DOHH2 (cell line): ENCODE measurements around the gene TTC6.

Experiments used
- H3F3A ChIP-seq: fragments of 200-600 bp; sonication (generic), shearing (Covaris generic); 2 replicates; pipeline ENCODE4 v1.6.0; 2016; ENCODE audit warnings: antibody characterized with exemption, mild to moderate bottlenecking; ENCODE audit not compliant: control insufficient read depth, insufficient read depth
- H3K27ac ChIP-seq: fragments of 200-600 bp; sonication (generic); 2 replicates; pipeline ENCODE4 v1.5.1; 2014; ENCODE audit warnings: low read depth, mild to moderate bottlenecking, low read length, moderate library complexity
- H3K27me3 ChIP-seq: fragments of 200-600 bp; sonication (generic); 2 replicates; pipeline ENCODE4 v1.6.1; 2014; ENCODE audit warnings: mild to moderate bottlenecking, low read length, mixed read lengths; ENCODE audit not compliant: control insufficient read depth
- H3K36me3 ChIP-seq: fragments of 200-600 bp; sonication (generic); 2 replicates; pipeline ENCODE4 v1.6.1; 2014; ENCODE audit warnings: mild to moderate bottlenecking, low read length, moderate library complexity, mixed read lengths; ENCODE audit not compliant: control insufficient read depth
- H3K4me1 ChIP-seq: fragments of 200-600 bp; sonication (generic); 2 replicates; pipeline ENCODE4 v1.6.1; 2014; ENCODE audit warnings: mild to moderate bottlenecking, low read length, mixed read lengths; ENCODE audit not compliant: control insufficient read depth
- H3K4me2 ChIP-seq: fragments of 200-600 bp; sonication (generic); 2 replicates; pipeline ENCODE4 v1.6.0; 2014; ENCODE audit warnings: mild to moderate bottlenecking, low read length, moderate library complexity
- H3K4me3 ChIP-seq: fragments of 200-600 bp; sonication (generic); 2 replicates; pipeline ENCODE4 v1.5.1; 2014; ENCODE audit warnings: mild to moderate bottlenecking, low read length, mixed read lengths
- H3K79me2 ChIP-seq: fragments of 200-600 bp; sonication (generic); 2 replicates; pipeline ENCODE4 v1.6.1; 2014; ENCODE audit warnings: mild to moderate bottlenecking, low read length, mixed read lengths; ENCODE audit not compliant: control insufficient read depth
- H3K9me2 ChIP-seq: fragments of 200-600 bp; sonication (generic); replicated peaks from 2 replicates; pipeline ENCODE4 v1.6.1; 2014; ENCODE audit warnings: mild to moderate bottlenecking, low read length, mixed read lengths; ENCODE audit not compliant: control insufficient read depth
- H3K9me3 ChIP-seq: fragments of 200-600 bp; sonication (generic); 2 replicates; pipeline ENCODE4 v1.6.1; 2014; ENCODE audit warnings: antibody characterized with exemption, low read length, mixed read lengths; ENCODE audit not compliant: control insufficient read depth, insufficient read depth
- H4K20me1 ChIP-seq: fragments of 200-600 bp; sonication (generic); 2 replicates; pipeline ENCODE4 v1.6.0; 2014; ENCODE audit warnings: low read depth, mild to moderate bottlenecking, antibody characterized with exemption, low read length, moderate library complexity; ENCODE audit not compliant: control insufficient read depth, insufficient read depth
- EZH2phosphoT487 ChIP-seq: fragments of 200-600 bp; sonication (generic); IDR thresholded peaks from 2 replicates; pipeline ENCODE4 v1.6.1; 2017; ENCODE audit warnings: borderline replicate concordance, mild to moderate bottlenecking, antibody characterized with exemption, low read length, moderate library complexity, mixed read lengths
- TF ChIP-seq, protein P1 (sequence below): fragments of 200-600 bp; sonication (generic); IDR thresholded peaks from one replicate; pipeline ENCODE4 v1.5.1; 2014; ENCODE audit warnings: antibody characterized with exemption, mild to moderate bottlenecking, low read depth, low read length; ENCODE audit not compliant: poor library complexity, severe bottlenecking

Gene TTC6

DNA sequence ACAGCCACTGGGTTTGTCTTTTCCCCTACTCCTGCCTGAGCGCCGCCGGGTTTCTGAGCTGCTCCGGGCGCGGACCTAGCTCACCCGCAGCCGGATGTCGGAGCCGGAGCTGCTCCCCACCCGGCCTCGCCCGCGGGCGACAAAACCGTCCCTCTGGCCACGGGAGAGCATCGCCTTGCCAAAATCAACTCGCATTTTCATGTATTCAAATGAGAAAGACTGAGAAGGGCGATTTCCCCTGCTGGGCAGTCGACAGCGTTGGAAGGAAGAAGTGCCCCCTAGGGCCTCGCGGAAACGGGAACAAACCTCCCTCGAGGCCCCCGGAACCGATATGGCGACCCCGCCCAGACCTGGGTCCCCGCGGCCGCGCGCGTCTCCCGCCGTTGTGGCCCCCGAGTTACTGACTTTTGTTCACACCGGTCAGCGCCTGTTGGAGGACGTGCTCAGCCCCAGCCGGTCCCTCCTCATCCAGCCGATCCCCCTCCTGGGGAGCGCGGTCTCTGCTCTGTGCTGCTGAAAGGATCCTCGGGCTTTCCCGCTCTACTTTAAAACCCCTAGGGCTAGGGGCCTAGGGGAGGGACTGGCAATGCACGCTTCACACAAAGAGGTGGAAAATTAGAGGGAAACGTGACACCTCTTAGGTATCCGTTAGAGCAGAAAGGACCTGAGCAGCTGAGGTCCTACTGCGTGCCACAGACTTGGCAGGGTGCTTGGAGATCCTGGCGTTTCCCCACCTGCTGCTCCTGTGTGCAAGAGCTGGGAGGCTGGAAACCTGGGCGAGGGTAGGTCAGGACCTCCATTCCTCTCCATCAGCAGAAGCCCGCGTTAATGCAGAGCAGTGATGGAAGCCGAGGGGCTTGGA, 4.3 kb downstream of the TTC6 start:
- Histone ChIP-seq H3K9me2 (no peaks in the 10 kb centered on the region), H3K27ac (no peak overlapping the region), H3K27me3 (no peaks in the 10 kb centered on the region)

DNA sequence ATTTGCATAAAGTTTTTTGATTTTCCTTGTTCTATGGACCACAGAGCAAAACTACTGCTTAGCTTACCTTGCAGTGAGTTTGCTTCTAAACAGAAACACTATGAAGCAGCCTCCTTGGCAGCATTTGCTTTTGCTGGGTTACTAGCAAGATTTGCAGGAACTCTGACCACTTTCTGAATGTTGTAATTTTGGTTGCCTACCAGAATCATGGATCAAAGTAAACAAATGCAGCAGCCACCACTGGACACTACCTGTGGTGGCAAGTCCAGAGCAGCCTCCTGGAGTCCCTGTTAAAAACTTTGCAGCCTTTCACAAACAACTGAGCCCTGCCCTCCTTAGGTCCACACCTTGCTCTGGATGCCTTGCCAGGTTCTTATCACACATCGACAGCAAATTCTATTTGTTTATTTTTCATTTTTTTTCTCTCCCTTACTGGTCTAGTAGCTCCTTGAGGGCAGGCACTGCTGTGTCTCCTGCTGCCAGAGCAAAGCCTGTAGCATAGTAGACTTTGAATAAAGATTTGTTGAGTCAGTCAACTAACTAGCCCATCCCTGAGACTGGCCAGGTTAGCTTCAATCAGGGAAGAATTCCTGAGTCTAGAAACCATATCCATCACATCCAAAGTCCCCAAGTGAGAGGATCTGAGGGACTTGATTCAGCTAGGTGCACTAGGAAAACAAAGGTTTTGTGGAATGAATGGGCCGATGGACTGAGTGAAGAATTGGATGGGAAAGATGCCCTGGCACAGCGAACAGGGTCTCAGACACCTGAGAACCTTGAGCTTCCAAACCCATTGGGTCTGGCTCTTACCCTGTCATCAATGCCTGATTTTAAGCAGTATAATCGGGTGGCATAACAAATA, 5.7 kb downstream of the TTC6 start:
- no peaks in the 10 kb centered on the region; the same call in 1 of the 2 replicates for H3K79me2 ChIP-seq
- H3K27me3 ChIP-seq: no peaks in the 10 kb centered on the region
- TF ChIP-seq, protein P1, sequence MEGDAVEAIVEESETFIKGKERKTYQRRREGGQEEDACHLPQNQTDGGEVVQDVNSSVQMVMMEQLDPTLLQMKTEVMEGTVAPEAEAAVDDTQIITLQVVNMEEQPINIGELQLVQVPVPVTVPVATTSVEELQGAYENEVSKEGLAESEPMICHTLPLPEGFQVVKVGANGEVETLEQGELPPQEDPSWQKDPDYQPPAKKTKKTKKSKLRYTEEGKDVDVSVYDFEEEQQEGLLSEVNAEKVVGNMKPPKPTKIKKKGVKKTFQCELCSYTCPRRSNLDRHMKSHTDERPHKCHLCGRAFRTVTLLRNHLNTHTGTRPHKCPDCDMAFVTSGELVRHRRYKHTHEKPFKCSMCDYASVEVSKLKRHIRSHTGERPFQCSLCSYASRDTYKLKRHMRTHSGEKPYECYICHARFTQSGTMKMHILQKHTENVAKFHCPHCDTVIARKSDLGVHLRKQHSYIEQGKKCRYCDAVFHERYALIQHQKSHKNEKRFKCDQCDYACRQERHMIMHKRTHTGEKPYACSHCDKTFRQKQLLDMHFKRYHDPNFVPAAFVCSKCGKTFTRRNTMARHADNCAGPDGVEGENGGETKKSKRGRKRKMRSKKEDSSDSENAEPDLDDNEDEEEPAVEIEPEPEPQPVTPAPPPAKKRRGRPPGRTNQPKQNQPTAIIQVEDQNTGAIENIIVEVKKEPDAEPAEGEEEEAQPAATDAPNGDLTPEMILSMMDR: no peak
- TF ChIP-seq EZH2phosphoT487: no peak
- peaks cover 14% of the 10 kb centered on the region; the same call in 1 of the 2 replicates for H3K9me3 ChIP-seq
- H4K20me1 ChIP-seq: no peaks in the 10 kb centered on the region
- no peaks in the 10 kb centered on the region for H3K4me1 ChIP-seq
- H3F3A ChIP-seq: no peaks in the 10 kb centered on the region
- no peaks in the 10 kb centered on the region for H3K9me2 ChIP-seq
- H3K4me2 ChIP-seq: no peak overlapping the region
- no peak overlapping the region for H3K4me3 ChIP-seq
- H3K36me3 ChIP-seq: no peaks in the 10 kb centered on the region
- no peak overlapping the region for H3K27ac ChIP-seq

More for the DNA sequence above, 4.3 kb downstream of the TTC6 start:
- Histone ChIP-seq H3K79me2 (no peaks in the 10 kb centered on the region; the same call in 1 of the 2 replicates), H3K4me1 (no peaks in the 10 kb centered on the region), H3K9me3 (peaks cover 19% of the 10 kb centered on the region; the same call in 1 of the 2 replicates), H3K36me3 (no peaks in the 10 kb centered on the region), H3K4me3 (no peak overlapping the region), H4K20me1 (no peaks in the 10 kb centered on the region), H3F3A (no peaks in the 10 kb centered on the region), H3K4me2 (no peak overlapping the region)
- TF ChIP-seq, protein P1: no peak
- no peak for TF ChIP-seq EZH2phosphoT487

DNA sequence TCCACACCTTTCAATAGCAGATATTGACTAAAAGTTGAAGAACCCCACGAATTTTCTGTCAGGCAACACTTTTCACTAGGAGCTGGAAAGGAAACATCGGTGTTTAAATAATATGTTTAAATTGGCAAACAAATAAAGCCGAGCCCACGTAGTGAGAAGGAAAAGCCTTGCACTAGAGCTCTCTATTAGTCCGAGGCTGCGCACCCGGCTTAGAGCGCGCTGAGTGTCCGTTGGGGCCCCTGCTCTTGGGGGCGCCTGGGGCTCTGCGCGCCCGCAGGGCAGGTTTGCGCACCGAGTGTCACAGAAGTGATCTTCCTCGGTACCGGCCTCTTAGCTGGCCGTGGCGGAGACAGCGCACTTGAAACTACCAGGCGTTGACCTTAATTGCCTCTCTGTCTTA, 6.4 kb downstream of the TTC6 start:
- Histone ChIP-seq H3F3A (no peaks in the 10 kb centered on the region), H3K9me3 (peaks cover 10% of the 10 kb centered on the region; the same call in 1 of the 2 replicates), H4K20me1 (no peaks in the 10 kb centered on the region), H3K9me2 (no peaks in the 10 kb centered on the region), H3K27me3 (no peaks in the 10 kb centered on the region), H3K27ac (no peak overlapping the region), H3K36me3 (no peaks in the 10 kb centered on the region), H3K4me2 (no peak overlapping the region), H3K79me2 (no peaks in the 10 kb centered on the region), H3K4me1 (no peaks in the 10 kb centered on the region), H3K4me3 (no peak overlapping the region)
- TF ChIP-seq, protein P1: no peak
- no peak for TF ChIP-seq EZH2phosphoT487
